Activated gamma-delta T cell (primary cell): ENCODE results near the gene NOS2.
"Not testable (repeated sequence)": the region's sequence is repeated elsewhere in the genome, so short reads cannot be mapped to it uniquely, and the experiment has no call there.

ENCODE experiments used
- DNase-seq: peaks from one replicate; lab custom pipeline; 2025; lab: John Stamatoyannopoulos, UW

The NOS2 gene

GRCh38 chr17:27788919-27789318 lies 11.4 kb downstream of the NOS2 start:
- DNase-seq: no peak

DNA sequence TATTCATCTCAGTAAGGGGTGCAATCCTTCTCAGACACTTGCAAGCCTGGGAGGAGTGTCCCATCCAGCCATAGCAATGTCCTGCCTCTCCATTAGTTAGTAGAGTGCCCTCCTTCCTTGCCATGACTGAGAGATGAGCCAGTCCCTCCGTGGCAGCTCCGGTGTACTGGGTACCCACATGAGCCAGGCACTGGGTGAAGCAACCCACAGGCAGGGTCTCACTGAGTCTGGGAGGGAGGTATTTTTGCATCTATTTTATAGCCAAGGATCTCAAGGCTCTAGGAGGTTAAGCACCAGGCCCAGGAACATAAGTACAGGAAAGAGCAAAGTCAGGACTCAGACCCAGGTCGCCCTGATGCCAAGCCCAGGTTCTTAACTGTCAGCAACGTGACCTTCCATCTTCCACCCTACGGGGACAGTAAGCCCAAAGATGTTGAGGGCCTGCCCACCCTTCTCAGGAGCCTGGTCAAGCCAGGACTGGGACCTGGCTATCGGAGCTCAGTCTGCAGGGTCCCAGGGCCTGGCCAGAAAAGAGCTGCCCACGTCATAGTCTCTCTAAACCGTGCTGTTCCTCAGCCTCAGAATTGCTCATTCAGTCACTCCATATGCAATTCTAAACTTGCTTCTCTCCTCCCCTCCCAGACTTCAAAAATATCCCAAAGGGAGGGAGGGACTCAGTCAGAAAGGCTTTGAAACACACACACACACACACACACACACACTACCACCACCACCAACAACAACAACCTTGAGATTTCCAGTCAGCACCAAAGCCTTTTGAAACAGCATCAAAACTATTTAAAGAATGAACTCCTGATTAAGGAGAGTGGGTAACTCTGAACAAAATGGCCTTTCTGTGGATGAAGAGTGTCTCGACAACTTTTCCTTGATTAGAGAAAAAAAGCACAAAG lies 16.6 kb downstream of the NOS2 start:
- DNase-seq: no peak

- DNase-seq: no peak
These were observed 17.5 kb downstream of the NOS2 start for GRCh38 chr17:27782791-27783206.

DNA sequence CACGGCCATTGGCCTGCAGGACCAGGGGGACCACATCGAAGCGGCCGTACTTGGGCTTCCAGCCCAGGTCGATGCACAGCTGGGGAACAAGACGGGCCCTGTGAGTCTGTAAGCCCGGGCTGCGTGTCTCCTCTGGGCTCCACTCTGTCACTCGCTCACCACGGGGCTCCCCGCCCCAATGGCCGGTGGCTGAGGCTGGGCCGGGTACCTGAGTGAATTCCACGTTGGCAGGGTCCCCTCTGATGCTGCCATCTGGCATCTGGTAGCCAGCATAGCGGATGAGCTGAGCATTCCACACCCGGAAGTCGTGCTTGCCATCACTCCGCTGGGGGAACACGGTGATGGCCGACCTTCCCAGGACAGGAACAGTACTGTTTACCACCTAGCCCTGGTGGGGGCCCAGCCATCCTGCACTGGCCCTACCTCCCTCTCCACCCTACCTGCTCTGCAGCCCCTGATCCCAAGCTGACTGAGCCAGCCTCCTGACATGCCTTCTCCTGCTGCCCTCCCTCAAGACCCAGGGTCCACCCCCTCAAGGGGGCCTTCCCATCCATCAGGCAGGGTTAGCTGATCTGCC lies 19.4 kb downstream of the NOS2 start:
- DNase-seq: no peak

GRCh38 chr17:27780092-27780827 lies 20.1 kb downstream of the NOS2 start:
- DNase-seq: no peak

- no peak for DNase-seq
These were observed 22.1 kb downstream of the NOS2 start for GRCh38 chr17:27778183-27778582.

DNA sequence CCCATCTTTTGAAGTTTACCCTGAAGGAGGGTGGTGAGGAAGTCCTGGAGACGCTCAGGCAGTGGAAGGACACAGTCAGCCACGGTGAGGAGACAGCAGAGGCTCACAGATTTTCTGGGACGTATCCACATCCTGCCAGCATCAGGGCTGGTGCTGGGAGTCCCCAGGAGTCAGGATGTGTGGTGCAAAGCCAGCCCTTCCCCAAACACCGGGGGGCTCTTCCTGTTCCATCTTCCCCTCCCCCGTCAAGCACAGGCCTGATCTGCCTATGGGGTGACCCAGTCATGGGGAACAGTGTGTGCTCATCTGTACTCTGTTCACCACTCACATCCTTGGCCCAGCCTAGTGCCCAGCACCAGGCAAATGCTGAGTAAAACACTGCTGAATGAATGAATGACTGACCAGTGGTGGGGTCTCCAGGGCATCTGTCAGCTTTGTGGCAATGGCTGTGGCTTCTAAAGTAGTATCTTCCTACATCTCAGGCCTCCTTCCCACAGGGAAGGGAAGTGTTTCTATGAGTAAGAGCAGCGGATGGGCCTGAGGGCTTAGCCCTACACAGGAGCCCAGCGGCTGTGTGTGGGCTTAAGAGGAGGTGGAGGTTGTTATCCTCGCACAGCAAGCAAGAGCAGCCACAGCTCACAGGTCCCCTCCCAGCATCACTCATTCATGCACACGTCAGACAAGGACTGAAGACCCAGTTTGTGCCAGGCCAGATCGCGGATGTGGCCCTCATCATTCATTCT lies 23.3 kb downstream of the NOS2 start:
- no peak for DNase-seq

DNA sequence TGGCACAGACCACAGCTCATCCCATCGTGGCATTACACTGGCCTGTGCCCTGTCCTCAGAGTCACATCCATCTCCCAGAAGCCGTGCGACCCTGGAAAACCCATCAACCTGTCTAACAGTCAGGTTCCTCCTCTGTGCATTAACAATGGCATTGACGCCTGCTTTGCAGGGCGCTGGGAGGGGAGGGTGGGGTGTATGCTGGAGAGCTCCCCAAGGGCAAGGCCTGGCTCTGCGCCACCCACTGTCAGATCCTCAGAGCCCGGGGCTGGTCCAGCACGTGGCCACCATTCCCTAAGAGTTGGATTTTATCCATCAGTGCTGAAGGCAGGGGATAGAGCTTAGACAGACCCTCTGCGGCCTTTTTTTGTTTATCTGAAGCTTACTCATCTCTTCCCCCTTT lies 28.7 kb downstream of the NOS2 start:
- DNase-seq: no peak

DNA sequence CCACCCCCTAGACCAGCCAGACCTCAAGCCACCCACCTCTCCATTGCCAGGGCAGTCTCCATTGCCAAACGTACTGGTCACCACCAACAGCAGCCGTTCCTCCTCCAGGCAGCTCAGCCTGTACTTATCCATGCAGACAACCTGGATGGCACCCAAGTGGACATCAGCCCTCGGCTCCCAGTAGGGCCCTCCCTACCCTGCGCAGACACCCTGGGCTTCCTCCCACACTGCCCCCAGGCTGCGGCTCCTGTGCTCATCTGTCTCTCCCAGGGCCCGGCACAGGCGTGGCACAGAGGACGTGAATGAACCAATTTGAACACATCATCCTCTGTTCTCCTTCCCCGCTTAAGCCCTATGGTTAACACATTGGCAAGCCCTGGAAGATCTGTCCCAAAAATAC lies 29.5 kb downstream of the NOS2 start:
- no peak for DNase-seq

DNA sequence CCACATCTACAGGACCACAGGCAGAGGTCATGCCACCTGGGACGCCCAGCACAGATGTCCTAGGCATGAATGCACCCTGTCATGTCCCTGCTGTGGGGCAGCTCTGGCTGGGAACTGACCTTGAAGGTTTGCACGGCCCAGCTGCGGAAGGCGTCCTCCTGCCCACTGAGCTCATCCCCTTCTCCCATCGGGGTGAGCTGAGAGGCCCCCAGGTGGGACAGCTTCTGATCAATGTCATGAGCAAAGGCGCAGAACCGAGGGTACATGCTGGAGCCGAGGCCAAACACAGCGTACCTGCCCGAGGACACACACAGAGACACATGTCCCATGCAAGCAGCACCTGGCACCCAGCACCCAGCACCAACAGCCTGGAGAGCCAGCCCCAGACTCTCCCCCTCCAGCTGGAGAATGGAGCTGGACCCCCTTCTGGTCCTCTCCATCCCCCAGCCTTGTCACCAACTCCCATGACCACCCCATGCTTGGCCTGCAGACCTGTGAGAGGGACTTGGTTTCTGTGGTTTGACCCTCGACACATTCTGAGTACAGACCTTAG lies 31.4 kb downstream of the NOS2 start:
- DNase-seq: no peak

- DNase-seq: no peak
These were observed 33.9 kb downstream of the NOS2 start for GRCh38 chr17:27766438-27766837.

DNA sequence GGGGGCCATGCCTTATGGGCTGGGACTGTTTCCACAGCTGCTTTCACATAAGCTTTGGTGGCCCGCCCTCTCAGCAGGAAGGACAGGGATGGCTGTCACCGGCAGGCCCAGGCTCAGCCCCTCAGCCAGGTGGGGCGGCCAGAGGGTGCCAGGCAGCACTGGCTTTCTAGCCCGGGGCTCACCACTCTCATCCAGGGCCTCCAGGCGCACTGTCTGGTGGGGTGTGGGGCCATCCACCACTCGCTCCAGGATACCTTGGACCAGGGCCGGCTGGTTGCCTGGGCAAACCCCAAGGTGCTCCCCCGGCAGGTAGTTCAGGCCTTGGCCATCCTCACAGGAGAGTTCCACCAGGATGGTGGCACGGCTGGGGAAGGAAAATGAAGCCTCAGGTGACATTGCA lies 35.0 kb downstream of the NOS2 start:
- no peak for DNase-seq

- DNase-seq: no peak
These were observed 35.7 kb downstream of the NOS2 start for GRCh38 chr17:27764589-27764988.

DNA sequence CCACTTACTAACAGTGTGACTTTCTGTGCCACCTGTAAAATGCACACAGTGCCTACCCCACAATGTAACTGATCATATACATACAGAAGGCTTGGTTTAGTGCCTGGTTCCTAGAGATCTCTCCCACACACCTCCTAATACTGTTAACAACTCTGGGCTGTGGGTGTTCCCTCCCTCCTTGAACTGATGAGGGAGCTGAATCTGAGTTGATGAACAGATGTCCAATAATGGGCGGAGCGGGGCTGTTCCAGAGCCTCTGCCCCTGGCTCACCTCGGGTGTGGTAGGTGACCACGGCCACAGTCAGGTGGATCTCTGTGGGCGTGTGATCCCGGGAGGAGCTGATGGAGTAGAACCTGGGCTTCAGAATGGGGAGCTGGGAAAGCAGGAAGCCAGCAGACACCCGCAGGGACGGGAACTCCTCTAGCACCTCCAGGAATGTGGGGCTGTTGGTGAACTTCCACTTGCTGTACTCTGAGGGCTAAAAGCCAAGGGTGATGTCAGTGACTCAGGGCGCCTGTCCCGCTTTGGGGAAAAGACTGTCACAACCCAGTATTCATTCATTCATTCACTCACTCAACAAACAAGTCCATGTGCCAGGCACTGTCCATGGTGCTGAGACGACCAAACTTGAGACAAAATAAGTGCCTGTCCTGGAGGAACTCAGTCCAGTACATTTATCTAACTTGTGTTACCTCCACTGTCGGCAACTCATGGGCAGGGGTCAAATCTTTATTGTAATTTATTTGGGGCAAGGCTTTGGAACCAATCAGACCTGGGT lies 37.6 kb downstream of the NOS2 start:
- DNase-seq: no peak

DNA sequence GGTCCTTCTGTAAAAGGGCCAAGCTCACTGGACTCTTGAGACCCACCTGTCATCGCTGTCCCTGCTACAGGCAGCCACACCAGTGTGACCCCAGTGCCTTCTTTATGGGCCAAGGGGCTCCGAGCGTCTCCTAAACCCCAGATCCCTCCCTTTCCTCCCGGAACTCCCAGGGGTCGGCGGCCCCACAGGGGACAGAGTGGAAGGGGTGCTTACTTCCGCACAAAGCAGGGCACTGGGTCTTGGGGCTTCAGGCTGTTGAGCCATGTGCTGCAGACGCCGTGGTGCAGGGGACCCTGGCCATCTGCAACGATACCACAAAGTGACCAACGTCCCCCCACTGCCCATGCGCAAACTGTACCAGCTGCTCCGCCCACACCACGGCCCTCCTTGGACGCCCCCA lies 39.4 kb downstream of the NOS2 start:
- DNase-seq: not testable (repeated sequence)

DNA sequence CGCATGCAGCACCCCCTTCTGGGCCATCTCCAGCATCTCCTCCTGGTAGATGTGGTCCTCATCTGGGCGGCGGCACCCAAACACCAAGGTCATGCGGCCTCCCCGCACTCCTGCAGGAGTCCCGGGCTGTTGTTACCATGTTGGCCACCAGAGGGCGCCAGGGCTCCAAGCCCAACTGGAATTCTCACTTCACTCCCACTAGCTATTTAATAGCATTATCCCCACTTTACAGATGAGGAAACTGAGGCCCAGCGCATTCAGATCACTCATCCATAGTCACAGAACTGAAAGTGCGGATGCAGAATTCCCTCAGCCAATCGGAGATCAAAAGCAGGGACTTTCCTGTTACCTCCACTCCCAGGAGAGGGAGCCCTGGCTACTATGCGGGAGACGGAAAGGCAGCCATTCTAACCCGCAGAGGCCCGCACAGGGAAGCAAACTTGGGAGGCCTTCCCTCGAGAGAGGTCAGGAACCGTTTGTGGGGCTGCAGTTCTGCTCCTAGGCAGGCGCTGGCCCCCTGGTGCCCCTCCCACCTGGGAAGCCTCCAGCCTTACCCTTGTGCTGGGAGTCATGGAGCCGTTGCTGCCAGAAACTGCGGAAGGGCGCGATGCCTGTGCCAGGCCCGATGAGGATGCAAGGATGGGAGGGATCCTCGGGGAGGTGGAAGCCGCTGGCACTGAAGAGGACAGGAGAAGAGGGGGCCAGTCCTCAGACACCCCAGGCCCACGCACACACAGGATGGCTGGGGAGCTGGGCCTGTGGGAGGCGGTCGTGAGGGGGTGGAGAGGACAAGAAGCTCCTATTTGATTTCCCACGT lies 40.1 kb downstream of the NOS2 start:
- DNase-seq: peak; percentile 18

GRCh38 chr17:27759528-27759927 lies 40.8 kb downstream of the NOS2 start:
- no peak for DNase-seq

GRCh38 chr17:27756467-27757371 lies 43.6 kb downstream of the NOS2 start:
- no peak for DNase-seq
